Activated naive CD8-positive, alpha-beta T cell treated with anti-CD3 and anti-CD28 coated beads, Interleukin-2, amount 10 ng/mL, durations not matched to agents 7 days and 5 days (primary cell): ENCODE measurements around the gene FRMD3. TPM values are rescaled to one million over a fixed set of nuclear protein-coding genes. Genes with fewer than 3 reads are reported as not detected.

Source experiments
- ATAC-seq: fragments of 150-1000 bp; cut with Tn5 transposase; one replicate; pipeline ENCODE4 v1.10.0; 2021; ENCODE audit warnings: low read depth, moderate library complexity
- POLR2A ChIA-PET: fragments of 350-600 bp; sonication (Branson Sonifier 250); formaldehyde crosslinking; loops from one replicate; lab custom pipeline; 2021; ENCODE audit warnings: antibody characterized with exemption; lab: Charles Lee
- DNase-seq: peaks from one replicate; pipeline ENCODE4 v3.0.0; 2021
- H3K27ac Mint-ChIP-seq: one replicate; pipeline ENCODE4 v1.8.0; 2022; ENCODE audit warnings: mild to moderate bottlenecking, mixed read lengths
- H3K27me3 Mint-ChIP-seq: one replicate; pipeline ENCODE4 v1.8.0; 2022; ENCODE audit warnings: mild to moderate bottlenecking, moderate library complexity, mixed read lengths
- H3K36me3 Mint-ChIP-seq: one replicate; pipeline ENCODE4 v1.8.0; 2021; ENCODE audit warnings: mild to moderate bottlenecking, mixed read lengths
- H3K4me1 Mint-ChIP-seq: one replicate; pipeline ENCODE4 v1.8.0; 2021; ENCODE audit warnings: mixed read lengths
- H3K4me3 Mint-ChIP-seq: one replicate; pipeline ENCODE4 v1.8.0; 2022; ENCODE audit warnings: mild to moderate bottlenecking, moderate library complexity, mixed read lengths
- H3K9me3 Mint-ChIP-seq: one replicate; pipeline ENCODE4 v1.8.0; 2021; ENCODE audit warnings: mixed read lengths
- total RNA-seq, 2 experiments: library from RNA; stranded (reverse); gene quantifications; one replicate each; pipeline ENCODE4 v1.2.3, GENCODE V29; 2021

FRMD3 gene
- total RNA-seq, 2 experiments from 2014 or later = 1.2 TPM

GRCh38 chr9:83477120-83477519 lies 61.1 kb downstream of the FRMD3 start:
- Mint-ChIP-seq H3K9me3 (peaks cover 7% of the 10 kb centered on the region), H3K4me1 (peaks cover 19% of the 10 kb centered on the region), H3K27ac (no peak overlapping the region), H3K27me3 (no peaks in the 10 kb centered on the region), H3K36me3 (peaks cover 4% of the 10 kb centered on the region), H3K4me3 (no peak overlapping the region)
- no peak for DNase-seq
- ATAC-seq = no peak
- POLR2A ChIA-PET = no interaction called here

GRCh38 chr9:83476513-83476912 lies 61.7 kb downstream of the FRMD3 start:
- DNase-seq (no peak), ATAC-seq (no peak)
- Mint-ChIP-seq H3K4me3 (no peak overlapping the region), H3K27ac (no peak overlapping the region), H3K9me3 (peaks cover 7% of the 10 kb centered on the region), H3K4me1 (peaks cover 20% of the 10 kb centered on the region), H3K27me3 (no peaks in the 10 kb centered on the region), H3K36me3 (peaks cover 4% of the 10 kb centered on the region)
- POLR2A ChIA-PET = no interaction called here

- Mint-ChIP-seq H3K27me3 (no peaks in the 10 kb centered on the region), H3K4me1 (peaks cover 20% of the 10 kb centered on the region), H3K4me3 (no peak overlapping the region), H3K36me3 (peaks cover 4% of the 10 kb centered on the region), H3K27ac (no peak overlapping the region), H3K9me3 (peaks cover 7% of the 10 kb centered on the region)
- ATAC-seq (no peak), DNase-seq (no peak)
- POLR2A ChIA-PET = no interaction called here
Observed at GRCh38 chr9:83475741-83476140, 62.5 kb downstream of the FRMD3 start.

GRCh38 chr9:83474631-83475030 lies 63.6 kb downstream of the FRMD3 start:
- Mint-ChIP-seq H3K4me1 (peaks cover 20% of the 10 kb centered on the region), H3K27me3 (no peaks in the 10 kb centered on the region), H3K27ac (no peak overlapping the region), H3K4me3 (no peak overlapping the region), H3K9me3 (peaks cover 7% of the 10 kb centered on the region), H3K36me3 (peaks cover 4% of the 10 kb centered on the region)
- DNase-seq = no peak
- POLR2A ChIA-PET = no interaction called here
- ATAC-seq = no peak

- H3K36me3 Mint-ChIP-seq = peaks cover 2% of the 10 kb centered on the region
- POLR2A ChIA-PET = no interaction called here
- peaks cover 4% of the 10 kb centered on the region for H3K9me3 Mint-ChIP-seq
- H3K4me1 Mint-ChIP-seq = peaks cover 20% of the 10 kb centered on the region
- peak; percentile 86 for ATAC-seq
- no peaks in the 10 kb centered on the region for H3K27me3 Mint-ChIP-seq
- no peak for DNase-seq
- peak overlapping the region; percentile 89 for H3K27ac Mint-ChIP-seq
- peak overlapping the region; percentile 79 for H3K4me3 Mint-ChIP-seq
Observed at GRCh38 chr9:83473488-83473971, 64.7 kb downstream of the FRMD3 start.

- Mint-ChIP-seq H3K27me3 (no peaks in the 10 kb centered on the region), H3K4me1 (peaks cover 22% of the 10 kb centered on the region), H3K4me3 (peak overlapping the region; percentile 79), H3K36me3 (peaks cover 2% of the 10 kb centered on the region), H3K9me3 (peaks cover 3% of the 10 kb centered on the region), H3K27ac (peak overlapping the region; percentile 89)
- DNase-seq (no peak), ATAC-seq (no peak)
- POLR2A ChIA-PET = no interaction called here
Observed at GRCh38 chr9:83472764-83473163, 65.4 kb downstream of the FRMD3 start.

GRCh38 chr9:83472221-83472665 lies 66.0 kb downstream of the FRMD3 start:
- H3K27me3 Mint-ChIP-seq = no peaks in the 10 kb centered on the region
- H3K4me1 Mint-ChIP-seq = peaks cover 22% of the 10 kb centered on the region
- H3K27ac Mint-ChIP-seq = no peak overlapping the region
- no peak for DNase-seq
- H3K36me3 Mint-ChIP-seq = peaks cover 2% of the 10 kb centered on the region
- no peak for ATAC-seq
- no peak overlapping the region for H3K4me3 Mint-ChIP-seq
- POLR2A ChIA-PET = no interaction called here
- peaks cover 3% of the 10 kb centered on the region for H3K9me3 Mint-ChIP-seq

- peaks cover 2% of the 10 kb centered on the region for H3K9me3 Mint-ChIP-seq
- H3K36me3 Mint-ChIP-seq = peaks cover 2% of the 10 kb centered on the region
- no peaks in the 10 kb centered on the region for H3K27me3 Mint-ChIP-seq
- ATAC-seq = no peak
- no peak overlapping the region for H3K4me3 Mint-ChIP-seq
- peaks cover 22% of the 10 kb centered on the region for H3K4me1 Mint-ChIP-seq
- DNase-seq = no peak
- POLR2A ChIA-PET = no interaction called here
- no peak overlapping the region for H3K27ac Mint-ChIP-seq
Observed at GRCh38 chr9:83471241-83471640, 67.0 kb downstream of the FRMD3 start.

GRCh38 chr9:83469722-83470121 lies 68.5 kb downstream of the FRMD3 start:
- Mint-ChIP-seq H3K27me3 (no peaks in the 10 kb centered on the region), H3K27ac (no peak overlapping the region), H3K4me1 (peaks cover 22% of the 10 kb centered on the region), H3K36me3 (peaks cover 2% of the 10 kb centered on the region), H3K4me3 (no peak overlapping the region), H3K9me3 (no peaks in the 10 kb centered on the region)
- POLR2A ChIA-PET = no interaction called here
- DNase-seq (no peak), ATAC-seq (no peak)

- POLR2A ChIA-PET = no interaction called here
- Mint-ChIP-seq H3K9me3 (no peaks in the 10 kb centered on the region), H3K27me3 (no peaks in the 10 kb centered on the region), H3K36me3 (peaks cover 2% of the 10 kb centered on the region), H3K27ac (no peak overlapping the region), H3K4me3 (no peak overlapping the region), H3K4me1 (peaks cover 15% of the 10 kb centered on the region)
- no peak for DNase-seq
- ATAC-seq = no peak
Observed at GRCh38 chr9:83468821-83469220, 69.4 kb downstream of the FRMD3 start.

GRCh38 chr9:83466877-83467276 lies 71.3 kb downstream of the FRMD3 start:
- H3K9me3 Mint-ChIP-seq = peaks cover 1% of the 10 kb centered on the region
- DNase-seq (no peak), ATAC-seq (no peak)
- H3K27ac Mint-ChIP-seq = no peak overlapping the region
- H3K27me3 Mint-ChIP-seq = no peaks in the 10 kb centered on the region
- POLR2A ChIA-PET = no interaction called here
- peaks cover 3% of the 10 kb centered on the region for H3K36me3 Mint-ChIP-seq
- H3K4me1 Mint-ChIP-seq = peaks cover 2% of the 10 kb centered on the region
- H3K4me3 Mint-ChIP-seq = no peak overlapping the region

GRCh38 chr9:83466351-83466750 lies 71.8 kb downstream of the FRMD3 start:
- Mint-ChIP-seq H3K27me3 (no peaks in the 10 kb centered on the region), H3K36me3 (peaks cover 3% of the 10 kb centered on the region), H3K4me1 (peaks cover 2% of the 10 kb centered on the region), H3K9me3 (peaks cover 2% of the 10 kb centered on the region), H3K27ac (no peak overlapping the region), H3K4me3 (no peak overlapping the region)
- DNase-seq = no peak
- ATAC-seq = no peak
- POLR2A ChIA-PET = no interaction called here

GRCh38 chr9:83459830-83460229 lies 78.4 kb downstream of the FRMD3 start:
- DNase-seq = no peak
- Mint-ChIP-seq H3K4me1 (no peaks in the 10 kb centered on the region), H3K27me3 (no peaks in the 10 kb centered on the region), H3K9me3 (peaks cover 4% of the 10 kb centered on the region), H3K27ac (no peak overlapping the region), H3K36me3 (peaks cover 5% of the 10 kb centered on the region), H3K4me3 (no peak overlapping the region)
- no peak for ATAC-seq
- POLR2A ChIA-PET = no interaction called here

GRCh38 chr9:83458530-83458929 lies 79.7 kb downstream of the FRMD3 start:
- DNase-seq = no peak
- Mint-ChIP-seq H3K9me3 (peaks cover 4% of the 10 kb centered on the region), H3K27ac (no peak overlapping the region), H3K4me1 (no peaks in the 10 kb centered on the region), H3K27me3 (no peaks in the 10 kb centered on the region), H3K36me3 (peaks cover 5% of the 10 kb centered on the region), H3K4me3 (no peak overlapping the region)
- POLR2A ChIA-PET = no interaction called here
- no peak for ATAC-seq

GRCh38 chr9:83457005-83457404 lies 81.2 kb downstream of the FRMD3 start:
- Mint-ChIP-seq H3K4me1 (no peaks in the 10 kb centered on the region), H3K36me3 (peaks cover 2% of the 10 kb centered on the region), H3K4me3 (no peak overlapping the region), H3K27me3 (no peaks in the 10 kb centered on the region), H3K9me3 (peaks cover 2% of the 10 kb centered on the region), H3K27ac (no peak overlapping the region)
- no peak for DNase-seq
- no peak for ATAC-seq
- POLR2A ChIA-PET = no interaction called here
